ENCODE data around the gene LRRIQ4.

Gene LRRIQ4

DNA sequence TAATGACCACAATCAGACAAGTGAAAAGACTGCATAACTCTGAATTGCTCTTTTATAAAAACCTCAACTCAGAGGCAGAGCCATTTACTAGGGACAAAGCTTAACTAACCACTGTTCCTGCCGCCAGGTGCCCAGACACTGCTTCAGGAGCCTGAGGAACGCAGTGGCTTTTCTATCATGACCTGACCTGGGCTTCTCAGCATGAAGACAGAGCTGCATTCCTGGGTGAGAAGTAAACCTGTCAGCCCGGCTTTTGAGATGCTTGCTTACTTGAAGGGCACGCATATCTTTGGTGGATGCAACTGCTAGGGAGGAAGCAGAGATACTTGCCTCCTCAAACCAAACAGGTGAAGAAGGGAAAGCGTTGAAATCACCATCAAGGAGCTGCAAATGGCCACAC lies 49.2 kb downstream of the LRRIQ4 start:
- no peak for DNase-seq

DNA sequence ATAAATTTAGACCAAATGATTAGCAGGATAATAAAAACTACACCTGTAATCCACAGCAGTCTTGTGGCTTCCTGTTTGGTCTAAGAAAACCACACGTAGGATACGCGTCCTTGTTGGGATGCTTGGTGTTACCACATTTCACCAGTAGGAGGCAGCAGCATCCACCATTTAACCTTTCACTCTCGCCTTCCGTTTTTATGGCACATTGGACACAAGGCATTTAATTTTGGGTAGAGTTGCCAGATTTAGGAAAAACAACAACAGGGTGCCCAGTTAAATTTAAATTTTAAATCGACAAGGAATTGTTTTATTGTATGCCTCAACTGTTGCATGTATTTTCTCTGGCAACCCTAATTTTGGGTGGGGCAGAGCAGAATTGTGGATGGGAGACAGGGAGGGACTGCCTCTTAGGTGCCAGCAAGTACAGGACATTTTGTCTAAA lies 50.8 kb downstream of the LRRIQ4 start:
- DNase-seq = peak; percentile 59

DNA sequence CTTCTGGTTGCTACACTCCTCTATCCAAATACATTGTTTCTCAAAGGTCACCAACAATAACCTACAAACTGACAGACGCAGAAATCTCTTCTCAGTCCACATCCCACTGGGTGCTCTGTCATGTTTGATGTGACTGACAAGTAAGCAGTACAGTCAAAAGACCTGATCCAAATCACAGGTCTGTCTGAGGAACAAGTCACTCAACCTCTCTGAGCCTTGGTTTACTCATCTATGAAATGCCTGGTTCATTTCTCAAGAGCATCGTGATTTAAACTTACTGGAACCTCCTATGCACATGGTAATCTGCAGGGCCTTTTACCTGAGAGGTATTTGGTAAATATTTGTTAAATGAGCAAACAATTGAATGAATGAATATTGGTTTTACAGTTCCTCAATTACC lies 51.6 kb downstream of the LRRIQ4 start:
- DNase-seq = no peak

DNA sequence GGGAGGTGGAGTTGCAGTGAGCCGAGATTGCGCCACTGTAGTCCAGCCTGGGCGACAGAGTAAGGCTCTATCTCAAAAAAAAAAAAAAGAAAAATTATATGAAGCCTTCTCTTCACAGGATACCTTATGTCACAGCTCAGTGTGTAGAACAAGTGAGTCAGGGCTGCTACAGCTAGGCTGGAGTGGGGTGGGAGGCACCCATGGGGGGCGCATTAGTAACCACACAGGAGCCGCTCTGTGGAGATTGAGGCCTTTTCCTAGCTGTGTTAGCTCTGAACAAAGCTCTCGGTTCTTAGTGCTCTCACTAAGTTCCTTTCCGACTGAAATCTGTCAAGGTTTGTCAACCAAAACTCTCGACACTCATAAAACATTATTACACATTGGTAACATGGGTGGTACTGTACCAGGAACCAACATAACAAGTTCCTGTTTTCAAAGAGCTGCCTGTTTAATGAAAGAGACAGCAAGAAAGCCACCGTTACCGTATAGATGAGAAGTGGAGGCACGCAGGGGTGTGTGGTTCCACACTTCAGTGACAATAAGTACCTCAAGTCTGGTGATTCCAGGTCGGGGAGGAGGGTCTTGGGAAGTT lies 52.6 kb downstream of the LRRIQ4 start:
- no peak for DNase-seq

DNA sequence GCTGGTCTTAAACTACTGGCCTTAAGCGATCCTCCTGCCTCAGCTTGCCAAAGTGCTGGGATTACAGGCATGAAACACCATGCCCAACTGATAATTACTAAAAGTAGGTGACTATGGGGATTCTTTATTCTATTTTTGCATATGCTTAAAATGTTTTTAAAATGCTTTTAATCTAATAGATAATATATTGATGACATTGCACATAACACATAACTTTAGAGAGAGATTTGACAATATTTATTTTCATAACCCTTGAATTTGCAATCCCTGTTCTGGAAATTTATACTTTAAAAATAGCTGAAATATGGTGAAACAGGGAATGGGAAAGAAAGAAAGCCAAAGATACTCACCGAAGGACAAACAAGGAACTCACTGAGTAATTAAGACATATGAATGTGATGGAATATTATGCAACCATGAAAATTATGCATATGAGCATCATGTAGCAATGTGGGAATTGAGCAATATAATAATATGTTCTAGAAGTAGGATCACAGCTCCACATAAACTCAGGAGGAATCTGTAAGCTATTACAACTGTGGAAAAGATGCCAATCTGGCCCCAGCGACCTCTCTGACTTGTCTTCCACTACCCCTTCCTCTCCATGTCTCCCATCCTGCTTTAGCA lies 55.0 kb downstream of the LRRIQ4 start:
- no peak for DNase-seq

DNA sequence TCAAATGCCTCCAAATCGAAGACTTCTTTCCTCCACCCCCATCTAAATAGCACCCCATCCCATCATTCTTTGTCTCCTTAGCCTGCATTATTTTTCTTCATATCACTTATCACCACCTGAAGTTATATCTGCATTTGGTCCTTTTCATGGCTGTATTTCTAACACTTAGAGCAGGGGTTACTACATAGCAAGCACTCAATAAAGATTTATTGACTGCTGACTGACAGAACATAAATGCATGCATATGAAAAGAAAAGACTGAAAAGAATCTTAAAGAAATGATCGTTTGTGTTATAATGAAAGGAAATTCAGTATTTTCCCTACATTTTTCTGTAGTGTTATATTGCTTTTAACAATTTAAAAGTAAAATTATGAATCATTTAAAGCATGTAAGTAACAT lies 55.7 kb downstream of the LRRIQ4 start:
- no peak for DNase-seq

DNA sequence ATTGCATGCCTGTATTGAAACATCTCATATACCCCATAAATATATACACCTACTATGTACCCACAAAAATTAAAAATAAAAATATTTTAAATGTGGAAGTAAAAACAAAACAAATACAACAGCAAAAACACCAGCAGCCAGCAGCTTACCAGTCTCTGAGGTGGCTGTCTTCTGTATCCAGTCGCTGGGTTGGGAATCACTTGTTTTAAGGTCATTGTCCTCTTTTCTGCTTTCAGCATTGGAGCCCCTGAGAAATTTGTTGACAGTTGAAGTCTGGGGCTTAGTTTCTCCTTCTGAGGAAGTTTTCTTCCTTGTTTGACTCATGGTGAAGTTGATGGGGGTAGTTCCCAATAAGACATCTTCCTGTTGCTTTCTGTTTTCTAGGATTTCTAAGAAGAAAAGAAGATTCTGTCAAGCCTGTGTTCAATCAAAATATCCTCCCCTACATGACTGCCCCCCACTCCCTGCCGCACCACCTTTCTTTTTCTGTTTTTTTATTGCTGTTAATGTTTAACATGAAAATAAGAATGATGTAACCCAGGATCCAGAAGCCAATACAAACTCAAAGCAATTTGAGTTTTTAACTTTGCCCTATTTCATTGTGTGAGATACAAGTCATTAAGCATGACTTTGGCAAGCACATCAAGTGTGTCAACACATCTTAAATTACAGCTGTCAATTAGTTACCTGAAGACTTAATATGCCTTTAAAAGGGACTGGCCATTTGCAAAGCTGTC lies 57.0 kb downstream of the LRRIQ4 start, which contains the start of gene LRRC31:
Gene LRRC31, minus strand, starts transcription at position 452 of the 737 bp plus-strand sequence. Its CDS starts 128 bp downstream, at position 324.
- DNase-seq = peak; percentile 61

DNA sequence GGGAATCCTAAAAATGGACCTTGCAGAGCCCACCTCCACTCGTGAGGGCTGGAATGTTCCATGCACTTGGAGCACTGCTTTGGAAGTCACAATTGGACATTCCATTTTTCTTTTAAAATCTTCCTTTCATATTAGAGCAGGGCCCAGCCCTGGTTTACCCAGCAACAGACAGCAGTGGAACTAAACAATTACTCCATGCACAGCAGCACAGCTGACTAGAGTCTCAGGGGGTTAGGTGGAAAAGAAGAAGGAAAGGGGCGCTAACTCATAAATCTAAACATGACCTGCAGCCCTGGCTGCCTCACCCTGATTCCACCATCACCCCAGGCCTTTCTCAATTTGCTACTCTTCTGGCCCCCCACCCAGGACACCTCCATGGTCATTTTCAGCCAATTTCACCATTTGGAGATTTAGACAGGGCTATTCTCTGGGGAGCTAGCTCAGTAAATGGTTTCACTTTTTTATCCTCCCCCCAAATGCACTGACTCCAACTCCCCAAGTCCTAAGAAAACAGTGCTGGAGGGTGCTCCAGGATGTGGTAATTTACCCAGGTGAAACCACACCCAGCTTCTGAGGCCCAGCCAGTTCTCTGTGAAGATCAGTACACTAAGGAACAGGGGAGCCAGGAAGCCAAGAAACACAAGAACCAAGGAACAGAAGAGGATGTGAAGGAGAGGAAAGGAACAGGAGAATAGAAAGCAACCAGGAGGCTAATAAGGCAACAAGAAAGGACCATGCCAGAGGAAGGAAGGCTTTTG lies 58.6 kb downstream of the LRRIQ4 start:
- no peak for DNase-seq

DNA sequence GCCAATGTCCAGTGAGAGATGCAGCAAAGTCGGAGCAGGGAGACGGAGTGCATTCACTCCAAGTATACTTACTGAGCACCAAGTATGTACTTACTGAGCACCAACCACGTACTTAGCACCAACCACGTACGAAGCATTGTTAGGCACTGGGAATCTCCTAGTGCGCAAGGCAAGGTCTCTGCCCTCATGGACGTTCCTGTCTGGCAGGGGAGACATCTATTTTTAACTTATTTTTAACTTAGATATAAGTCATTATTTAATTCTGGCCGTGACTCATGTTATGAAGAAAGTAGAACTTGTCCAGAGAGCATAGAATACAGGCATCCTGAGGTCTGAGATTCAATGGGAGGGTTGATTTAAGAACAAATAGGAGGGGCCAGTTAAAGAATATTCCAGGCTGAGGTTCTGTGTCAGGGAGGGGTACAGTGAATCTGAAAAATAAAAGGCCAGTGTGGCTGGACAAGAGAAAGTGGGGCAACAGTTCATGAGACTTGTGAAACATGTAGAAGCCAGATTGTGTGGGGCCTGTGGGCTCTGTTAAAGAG lies 66.4 kb downstream of the LRRIQ4 start:
- no peak for DNase-seq

DNA sequence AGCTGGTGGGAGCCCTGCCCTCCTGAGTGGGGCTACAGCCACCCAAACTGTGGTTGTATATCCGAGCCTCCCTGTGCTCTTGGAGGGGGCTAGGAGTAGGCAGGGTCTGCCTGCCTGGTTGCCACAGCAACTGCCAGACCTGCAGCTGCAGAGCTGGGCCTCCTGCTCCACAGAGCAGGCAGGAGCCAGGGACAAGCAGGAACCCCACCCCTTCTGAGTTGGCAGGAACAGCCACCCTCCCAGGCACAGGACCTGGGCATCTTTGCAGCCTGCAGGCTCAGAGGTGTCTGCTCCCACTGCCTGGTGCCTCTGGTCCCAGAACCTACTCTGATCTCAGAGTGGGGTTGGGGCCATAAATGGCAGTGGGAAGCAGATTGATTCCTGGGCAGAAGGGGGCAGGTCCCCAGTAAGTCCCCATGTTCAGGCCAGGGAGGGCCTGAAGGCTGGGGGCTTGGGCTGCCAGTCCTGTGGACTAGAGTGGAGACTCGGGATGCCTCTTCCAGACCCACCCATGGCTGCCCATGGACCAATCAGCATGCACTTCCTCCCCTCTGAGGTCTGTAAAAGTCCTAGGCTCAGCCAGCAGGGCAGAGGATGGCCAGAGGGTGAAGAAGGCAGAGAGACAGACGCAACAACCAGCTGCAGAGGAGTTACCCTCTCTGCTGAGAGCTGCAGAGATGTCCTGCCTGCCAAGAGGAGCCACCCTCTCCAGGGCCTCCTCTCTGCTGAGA lies 67.3 kb downstream of the LRRIQ4 start:
- no peak for DNase-seq

DNA sequence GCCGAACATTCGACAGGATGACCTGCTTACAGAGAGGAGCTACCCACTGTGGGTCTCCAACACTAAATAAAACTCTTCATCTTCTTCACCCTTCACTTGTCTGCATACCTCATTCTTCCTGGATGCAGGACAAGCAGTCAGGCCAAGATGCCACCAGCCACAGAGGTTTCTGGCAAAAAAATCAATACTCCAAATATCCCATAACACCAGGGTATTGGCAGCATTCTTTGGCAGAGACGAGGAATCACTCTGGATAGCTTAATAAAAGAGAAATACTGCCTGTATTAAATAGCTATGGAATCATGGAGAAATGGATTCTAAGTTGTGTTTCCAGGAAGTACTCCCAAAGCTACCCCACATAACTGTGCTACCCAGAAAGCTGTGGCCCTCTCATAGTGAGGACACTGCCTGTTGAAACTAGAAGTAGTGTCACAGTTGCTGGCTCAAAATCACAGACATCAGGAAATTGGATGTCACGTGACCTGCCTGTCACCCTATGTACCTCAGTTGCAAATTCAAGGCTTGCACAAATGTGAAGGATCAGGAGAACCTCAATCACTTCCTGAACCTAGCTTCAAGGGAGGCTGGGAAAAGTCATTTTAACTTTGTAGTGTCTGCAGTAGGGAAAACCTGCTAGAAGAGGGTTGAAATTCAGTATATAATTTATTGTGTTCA lies 68.0 kb downstream of the LRRIQ4 start:
- DNase-seq = no peak

DNA sequence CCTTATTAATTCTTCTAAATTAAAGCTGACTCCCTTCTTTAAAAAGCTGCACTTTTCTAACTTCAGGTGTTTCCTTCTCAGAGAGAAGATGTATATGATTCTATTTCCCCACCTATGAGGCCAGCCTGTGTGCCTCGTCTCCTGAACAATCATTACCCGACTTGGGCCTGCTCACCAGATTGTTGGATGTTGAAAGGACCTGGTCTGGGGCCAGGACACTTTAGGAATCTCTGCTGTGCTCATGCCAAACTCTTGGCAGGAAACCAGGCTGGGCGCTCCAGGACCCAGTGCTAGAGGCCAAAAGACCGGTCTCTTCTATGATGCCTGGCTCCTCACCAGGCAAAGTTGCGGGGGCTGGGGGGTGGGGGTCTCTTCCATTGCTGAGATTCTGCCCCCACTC lies 74.0 kb downstream of the LRRIQ4 start:
- DNase-seq = no peak
